Activated CD4-positive, alpha-beta T cell treated with anti-CD3 and anti-CD28 coated beads, Interleukin-2, Interleukin-6, amounts not matched to agents 100 ng/mL and 50 ng/mL, durations not matched to agents 16 hours and 8 hours (primary cell): Measurements from ENCODE around the gene QSOX1.
A peak's percentile ranks its signal among the peaks of the same experiment; 100 is the strongest.

Experiments
- DNase-seq: peaks from one replicate; pipeline ENCODE4 v3.0.0-alpha.2; 2020

QSOX1 gene

DNA sequence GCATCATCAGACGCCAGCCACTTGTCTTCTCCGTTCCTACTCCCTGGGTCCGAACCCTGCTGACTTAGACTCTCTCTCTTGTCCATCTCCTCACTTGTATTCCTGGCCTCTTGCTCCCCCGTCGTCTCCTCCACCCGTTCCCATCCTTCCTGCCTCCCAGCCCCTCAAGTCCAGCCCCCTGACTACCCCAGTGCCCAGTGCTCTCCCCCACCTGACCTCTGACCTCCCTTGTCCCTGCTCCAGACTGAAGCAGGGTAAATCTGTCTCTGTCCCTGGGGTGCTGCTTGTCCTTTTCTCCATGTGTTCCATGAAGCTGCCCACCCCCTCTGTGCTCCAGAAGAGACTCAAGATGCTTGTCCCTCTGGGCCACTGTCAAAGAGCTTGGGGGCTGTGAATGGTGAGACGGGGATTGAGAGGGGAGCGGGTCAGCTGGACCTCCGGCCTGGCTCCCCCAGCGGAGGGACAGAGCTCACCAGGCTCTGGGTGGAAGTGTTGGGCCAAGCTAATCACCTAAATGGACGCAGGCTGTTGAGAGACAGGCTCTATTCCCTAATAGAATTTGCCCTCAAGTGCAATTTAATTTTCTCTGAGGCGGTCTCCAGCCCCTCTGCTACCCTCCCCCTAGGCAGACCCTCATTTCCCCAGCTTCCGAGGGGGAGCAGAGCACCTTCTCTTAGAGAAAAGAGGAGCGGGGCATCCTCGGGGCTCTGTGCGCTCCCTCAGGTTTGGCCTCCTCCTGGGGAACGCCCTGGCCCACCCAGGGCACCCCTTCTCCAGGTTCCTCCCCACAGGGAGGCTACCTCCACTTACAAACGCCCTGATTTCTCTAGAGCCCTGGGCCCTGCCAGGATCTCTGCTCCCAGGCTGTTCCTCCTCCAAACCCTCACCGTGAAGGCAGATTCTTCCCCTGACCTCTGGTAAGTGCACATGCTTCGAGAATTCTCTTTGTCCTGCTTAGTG, 64.4 kb downstream of the QSOX1 start:
- DNase-seq: no peak

DNA sequence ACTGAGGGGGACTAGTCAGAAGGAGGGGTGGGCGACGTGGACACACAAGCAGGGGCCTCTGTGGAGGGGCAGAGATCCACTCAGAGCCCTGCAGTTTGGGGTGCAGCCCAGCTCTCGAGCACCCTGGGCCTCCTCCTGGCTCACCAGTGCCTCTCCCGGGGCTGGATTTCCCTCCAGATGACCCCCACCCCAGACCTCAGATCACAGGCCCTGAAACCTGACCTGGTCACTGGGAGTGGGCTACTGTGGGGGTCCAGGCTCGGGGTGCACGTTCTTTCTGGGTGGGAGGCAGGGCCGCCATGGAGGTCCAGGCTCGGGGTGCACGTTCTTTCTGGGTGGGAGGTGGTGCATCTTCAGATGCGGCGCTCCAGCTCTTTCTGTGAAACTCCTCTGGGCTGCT, 65.1 kb downstream of the QSOX1 start:
- DNase-seq: no peak

DNA sequence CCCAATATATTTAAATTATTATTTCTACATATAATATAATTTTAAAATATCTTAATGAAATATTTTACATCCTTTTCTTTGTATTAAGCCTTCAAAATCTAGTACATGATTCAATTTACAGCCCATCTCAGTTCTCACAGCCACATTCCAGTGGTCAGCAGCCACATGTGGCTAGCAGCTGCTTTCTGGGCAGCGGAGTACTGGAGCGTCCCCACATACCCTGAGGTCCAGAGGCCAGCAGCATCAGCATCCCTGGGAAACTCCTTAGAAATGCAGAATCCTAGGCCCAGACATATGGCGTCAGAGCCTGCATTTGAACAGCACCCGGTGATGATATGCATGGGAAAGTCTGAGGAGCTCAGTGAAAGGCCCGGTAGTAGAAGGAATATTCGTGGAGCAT, 66.8 kb downstream of the QSOX1 start:
- no peak for DNase-seq

DNA sequence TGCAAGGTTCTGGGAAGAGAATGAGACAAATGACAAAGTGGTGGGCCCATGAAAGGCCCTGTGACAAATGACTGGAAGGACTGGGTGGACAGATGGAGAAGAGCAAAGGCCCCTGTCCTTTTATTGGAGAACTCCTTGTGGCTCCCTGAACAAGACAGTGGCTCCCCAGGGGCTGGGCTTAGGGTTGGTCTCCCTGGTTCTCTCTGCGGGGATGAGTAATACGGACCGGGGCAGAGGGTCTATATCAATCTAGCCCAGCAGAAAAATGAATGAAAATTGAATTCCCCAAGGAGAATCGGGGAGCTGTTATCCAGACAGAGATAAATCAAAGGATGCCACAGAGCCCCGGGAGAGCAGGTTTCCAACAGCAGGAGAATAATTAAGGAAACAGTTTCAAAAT, 70.2 kb downstream of the QSOX1 start:
- DNase-seq: no peak

DNA sequence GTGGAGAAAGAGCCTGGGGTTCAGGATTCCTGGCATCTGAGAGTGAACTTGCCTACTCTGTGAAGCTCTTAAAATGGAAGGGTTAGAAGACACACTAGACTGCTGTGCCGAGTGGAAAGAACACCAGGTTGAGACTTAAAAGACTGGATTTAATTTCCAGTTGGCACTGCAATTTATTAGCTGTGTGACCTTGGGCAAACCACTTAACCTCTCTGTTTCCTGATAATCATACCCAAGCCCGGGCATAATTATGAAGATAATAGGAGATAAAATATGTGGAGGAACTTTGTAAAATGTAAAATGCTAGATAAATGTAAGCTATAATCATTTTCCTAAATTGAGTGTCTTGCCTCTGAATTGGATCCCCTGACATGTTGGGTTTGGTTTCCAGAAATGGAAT, 70.7 kb downstream of the QSOX1 start:
- DNase-seq: no peak

DNA sequence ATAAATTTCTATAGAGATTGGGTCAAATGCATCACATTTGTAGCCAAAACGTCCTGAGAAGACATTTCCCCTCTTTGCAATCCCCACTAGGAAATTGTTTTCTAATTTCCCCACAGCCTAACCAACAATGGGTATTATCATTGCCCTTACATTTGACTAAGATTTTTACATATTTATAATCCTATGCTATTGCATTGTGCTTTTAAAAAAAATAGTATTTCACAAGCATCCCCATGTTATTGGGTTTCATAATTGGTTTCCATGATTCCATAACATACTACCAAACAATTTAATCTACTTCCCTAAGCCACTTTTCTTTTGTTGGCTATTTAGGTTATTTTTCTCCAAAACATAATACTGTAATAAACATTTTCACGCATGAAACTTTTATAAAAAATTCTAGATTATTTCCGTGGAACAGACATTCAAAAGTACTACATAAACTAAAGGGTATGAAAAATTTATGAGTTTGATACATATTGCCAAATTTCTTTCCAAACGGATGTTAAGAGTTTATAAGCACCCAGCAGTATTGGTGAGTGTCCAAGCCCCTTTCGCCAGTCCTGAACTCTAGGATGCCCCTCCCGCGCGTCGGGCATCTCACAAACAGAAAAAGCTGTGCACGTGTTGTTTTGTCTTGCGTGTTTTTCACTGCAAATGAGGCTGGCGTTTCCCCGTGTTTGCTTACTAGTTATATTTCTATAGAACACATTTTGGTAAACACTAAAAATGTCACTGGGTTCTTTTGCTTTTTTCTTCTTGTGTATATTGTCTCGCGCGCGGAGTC, 73.4 kb downstream of the QSOX1 start:
- no peak for DNase-seq

DNA sequence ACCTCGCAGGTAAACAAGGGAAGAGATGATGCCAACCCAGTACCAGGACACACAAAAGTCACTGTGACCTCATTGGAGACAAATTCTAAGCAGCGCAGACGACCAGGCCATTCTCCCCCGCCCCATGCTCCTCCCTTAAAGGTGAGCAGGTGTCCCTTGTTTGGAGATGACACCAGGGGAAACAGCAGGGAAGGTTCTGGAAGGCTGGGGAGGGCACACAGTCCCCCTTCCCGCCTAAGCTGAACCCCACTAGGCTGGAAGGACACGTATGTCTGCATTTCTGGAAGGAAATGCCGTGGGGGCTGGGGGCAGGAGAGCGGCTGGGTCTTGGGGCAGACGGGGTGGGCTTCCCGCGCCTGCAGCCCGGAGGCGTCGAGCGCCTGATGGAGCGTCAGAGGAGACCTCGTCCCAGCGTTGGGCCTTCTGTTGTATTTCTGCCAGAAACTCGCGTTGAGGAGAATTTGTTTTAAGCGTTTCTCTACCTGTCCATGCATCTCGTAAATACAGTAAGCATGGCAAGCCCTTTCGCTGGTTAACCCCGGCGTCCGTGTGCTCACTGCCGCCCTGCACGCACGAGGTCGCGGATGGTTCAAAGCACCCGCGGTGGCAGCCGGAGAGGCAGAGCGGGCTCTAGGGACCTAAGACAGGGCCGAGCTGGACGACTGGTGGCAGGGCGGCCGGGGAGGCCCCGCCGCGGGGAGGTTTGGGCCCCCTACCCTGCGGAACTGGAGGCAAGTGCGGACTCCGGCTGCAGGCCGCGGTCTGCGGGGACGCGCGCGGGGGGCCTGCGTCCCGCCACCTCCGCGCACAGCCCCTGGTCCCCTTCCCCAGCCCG, 74.2 kb downstream of the QSOX1 start:
- DNase-seq: no peak

DNA sequence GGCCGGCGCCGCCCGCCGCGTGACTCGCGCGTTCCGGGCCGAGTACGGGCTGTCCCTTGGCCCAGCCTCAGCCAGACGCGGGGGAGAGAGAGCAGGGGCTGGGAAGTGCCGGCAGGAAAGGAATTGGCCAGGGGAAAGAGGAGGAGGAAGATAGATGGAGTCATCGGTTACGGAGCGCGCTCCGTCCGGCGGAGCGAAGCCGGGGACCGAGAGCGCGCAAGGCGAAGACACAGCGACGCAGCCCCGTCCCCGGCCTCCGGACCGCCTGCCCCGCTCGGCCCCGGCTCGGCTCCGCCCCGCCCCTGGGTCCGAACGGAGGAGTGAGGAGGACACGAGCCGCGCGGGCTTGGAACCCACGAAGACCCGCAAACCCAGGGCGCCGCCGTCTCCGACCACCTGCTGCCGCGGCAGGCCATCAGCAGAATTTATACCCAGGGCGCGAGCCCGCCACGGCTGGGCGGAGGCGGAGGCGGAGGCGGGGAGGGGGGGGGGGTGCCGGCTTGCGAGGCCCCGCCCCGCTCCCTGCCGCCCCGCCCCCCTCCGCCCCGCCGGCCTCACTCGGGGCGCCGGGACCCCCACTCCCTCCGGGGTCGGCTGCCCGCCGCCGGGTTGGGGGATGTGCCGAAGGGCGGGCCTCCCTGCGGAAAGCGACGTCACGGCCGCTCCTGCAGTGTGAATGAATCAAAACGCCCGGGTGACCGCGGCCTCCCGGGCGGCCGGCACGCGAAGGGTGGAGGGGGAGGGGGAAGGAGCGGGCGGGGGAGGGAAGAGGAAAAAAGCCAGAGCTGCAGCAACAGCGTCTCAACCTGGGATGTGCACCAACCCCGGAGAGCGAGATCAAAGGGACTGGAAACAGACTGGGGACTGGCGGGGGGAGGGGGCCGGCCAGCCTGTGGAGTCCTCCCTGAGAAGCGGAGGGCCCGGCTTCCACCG, 75.1 kb downstream of the QSOX1 start, which contains the start of gene LHX4:
TSS of gene LHX4 (plus strand) at position 782 of the 933 bp plus-strand sequence. CDS start 266 bp downstream, outside the sequence.
- peak; percentile 49 for DNase-seq

DNA sequence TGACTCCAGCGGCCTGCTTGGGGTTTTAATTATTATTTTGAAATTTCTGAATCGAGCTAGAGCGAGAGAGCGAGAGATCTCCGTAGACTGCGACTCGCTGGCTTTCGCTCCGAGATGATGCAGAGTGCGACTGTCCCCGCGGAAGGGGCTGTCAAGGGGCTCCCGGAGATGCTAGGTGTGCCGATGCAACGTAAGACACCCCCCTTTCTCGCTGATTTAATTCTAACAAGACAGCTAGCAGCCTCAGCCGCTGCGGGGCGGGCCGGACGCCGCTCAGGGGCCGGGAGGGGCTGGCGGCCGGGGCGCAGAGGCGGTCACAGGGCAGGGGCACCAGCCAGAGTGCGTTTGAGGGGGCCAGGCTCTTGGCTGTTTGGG, 75.7 kb downstream of the QSOX1 start:
- no peak for DNase-seq

DNA sequence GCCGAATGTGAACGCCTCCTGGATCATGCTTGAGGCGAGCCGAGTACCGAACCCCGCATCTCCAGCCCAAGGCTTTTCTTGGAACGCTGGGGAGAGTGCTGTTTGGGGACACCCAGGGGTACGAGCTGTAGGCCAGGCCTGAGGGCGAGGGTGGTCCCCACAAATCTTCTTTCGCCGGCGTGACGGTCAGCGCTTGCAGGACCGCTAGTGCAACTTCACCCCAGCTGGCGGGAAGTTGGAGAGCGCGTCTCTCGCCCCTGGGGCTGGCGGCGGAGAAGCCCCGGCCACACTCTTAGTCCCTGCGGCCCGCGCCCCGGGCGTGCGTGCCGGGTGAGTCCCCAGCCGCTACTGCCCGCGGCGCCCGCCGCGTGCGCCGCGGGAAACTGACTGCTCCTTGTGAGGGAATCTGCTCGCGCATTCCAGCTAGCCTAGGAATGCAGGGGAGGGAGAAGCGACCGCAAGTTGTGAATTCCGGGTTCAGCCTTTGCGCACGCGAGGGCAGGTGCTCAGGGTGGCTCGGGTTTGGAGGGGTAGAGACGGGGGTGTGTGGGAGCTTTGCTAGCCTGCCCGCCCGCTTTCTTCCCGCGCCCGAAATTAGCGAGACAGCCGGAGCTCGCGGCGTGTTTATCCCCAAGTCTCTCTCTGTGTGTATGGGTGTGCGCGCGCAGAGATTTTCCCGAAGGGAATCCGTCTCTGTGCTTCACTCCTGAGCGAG, 76.3 kb downstream of the QSOX1 start:
- DNase-seq: no peak

DNA sequence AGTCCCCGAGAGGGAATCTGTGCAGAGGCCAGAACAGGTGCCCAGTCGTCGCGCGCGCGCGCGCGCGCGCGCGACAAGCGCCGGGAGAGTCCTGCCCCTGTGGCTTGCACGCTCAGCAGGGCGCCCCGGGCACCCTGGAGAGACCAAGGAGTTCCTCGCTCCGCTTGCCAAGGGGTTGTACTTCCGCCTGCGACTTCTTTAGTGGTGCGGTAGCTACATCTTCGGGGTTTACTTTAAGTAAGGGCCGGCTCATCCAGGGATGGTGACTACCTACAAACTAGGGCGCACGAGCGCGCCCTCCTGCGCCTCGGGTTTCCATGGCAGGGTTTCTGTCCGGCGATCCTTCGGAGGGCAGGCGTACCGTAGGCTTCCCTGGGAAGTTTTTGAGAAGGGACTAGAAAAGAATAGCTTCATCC, 76.8 kb downstream of the QSOX1 start:
- DNase-seq: peak; percentile 33

DNA sequence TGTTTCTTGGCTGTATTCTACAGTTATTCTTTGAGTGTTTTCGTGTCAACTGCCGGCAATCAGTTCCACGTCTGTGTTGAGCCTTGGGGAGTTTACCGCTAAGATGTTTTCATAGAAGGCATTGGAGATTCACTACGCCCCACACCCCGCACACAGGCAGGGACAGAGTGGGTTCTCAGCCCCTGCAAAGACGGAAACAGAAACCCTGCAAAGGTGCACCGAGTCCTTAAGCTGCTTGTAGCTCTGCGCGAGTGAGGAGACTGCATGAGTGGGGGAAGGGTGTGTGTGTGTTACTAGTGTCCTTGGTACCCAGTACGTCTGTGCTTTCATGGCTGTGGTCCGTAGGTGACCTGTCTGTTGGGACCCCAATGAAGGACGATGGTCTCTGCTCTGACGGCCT, 77.3 kb downstream of the QSOX1 start:
- DNase-seq: no peak

DNA sequence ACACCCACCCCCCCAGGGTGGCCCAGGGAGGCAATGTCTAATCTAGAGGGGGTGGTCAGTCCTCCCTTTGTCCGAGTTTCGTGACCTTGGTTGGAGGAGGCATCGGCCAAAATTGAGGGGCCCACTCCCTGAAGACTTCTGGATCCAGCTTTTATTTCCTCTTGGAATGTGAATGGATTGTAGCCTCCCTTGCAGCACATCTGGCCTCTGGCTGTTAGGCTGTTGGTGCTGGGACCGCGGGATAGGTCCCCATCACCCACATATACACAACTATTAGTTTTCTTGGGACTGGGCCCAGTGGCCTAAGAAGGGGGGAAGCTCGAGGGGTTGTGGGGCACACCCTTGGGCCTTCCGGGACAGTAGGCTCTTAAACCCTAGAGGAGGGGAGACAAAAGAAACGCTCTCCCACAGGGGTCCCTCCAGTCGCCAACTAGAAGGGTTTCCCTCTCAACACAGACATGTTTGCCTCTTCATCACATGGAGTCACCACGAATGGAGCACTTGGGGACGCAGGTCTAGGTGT, 77.9 kb downstream of the QSOX1 start:
- DNase-seq: no peak

DNA sequence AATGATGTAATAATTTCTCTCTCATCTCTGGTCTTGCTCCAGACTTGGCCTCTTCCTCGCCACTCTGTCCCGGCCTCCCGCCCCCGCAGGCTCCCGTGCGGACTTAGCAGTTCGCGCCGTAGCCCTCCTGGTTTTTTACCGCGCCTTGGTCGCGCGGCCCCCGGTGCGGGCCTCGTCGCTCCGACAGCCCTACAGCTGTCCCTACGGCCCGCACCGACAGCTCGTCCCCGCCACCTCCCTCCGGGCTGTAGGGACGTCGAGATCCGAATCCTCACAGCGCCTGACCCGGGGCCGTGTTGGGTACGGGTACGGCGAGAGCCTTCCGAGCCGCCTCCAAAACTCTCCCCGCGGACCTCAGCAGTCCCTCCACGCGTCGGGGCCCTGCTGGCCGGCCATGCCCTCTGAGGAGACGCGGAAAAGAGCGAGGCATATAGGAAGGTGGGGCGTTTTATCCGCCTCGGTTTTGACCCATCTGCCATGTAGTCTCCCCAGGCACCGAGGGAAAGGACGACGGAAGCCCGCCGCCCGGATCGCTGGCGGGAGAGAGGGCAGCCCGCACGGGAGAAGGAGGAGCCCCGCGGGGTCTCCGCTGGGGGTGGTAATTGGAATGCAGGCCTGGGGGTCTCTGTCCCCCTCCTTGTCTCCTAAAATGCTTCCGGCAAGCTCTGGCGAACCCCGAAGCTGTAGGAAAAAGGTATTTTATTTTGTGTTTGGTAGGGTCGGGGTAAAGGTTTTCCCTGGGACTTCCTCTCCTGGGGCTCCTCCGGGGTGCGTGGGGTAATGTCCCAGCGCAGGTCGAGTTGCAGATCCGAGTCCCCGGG, 78.7 kb downstream of the QSOX1 start:
- no peak for DNase-seq

DNA sequence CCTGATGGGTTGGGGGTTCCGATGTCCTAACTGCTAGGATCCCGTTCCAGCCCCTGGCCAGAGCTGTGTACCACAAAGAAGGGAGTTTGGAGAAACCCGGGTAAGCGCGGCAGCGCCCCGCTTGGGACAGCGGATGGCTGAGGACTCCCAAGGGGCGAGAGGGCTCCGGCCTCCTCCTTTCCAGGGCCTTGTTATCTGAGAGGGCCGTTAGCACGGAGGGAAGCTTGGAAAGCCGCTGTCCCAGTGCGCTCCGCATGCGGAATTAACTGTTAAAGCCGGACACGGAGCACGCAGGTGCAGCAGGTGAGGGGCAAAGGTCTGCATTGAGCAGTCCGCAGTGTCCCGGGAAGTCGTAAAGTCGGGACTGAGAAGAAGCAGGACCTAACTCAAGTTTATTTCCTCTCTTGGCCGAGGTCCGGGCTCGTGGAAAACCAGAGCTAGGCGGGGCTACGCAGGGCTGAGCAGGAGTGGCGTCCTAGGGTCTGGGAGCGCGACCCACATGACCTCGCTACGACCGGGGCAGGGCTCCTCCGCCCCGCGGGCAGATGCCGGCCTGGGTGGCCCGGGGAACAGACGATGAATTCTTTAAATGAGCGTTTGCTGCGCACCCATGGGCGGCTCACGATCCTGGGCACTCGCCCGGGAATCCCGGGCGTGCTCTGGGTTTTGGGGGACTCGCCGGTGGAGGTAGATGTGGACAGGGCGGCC, 79.9 kb downstream of the QSOX1 start:
- no peak for DNase-seq

DNA sequence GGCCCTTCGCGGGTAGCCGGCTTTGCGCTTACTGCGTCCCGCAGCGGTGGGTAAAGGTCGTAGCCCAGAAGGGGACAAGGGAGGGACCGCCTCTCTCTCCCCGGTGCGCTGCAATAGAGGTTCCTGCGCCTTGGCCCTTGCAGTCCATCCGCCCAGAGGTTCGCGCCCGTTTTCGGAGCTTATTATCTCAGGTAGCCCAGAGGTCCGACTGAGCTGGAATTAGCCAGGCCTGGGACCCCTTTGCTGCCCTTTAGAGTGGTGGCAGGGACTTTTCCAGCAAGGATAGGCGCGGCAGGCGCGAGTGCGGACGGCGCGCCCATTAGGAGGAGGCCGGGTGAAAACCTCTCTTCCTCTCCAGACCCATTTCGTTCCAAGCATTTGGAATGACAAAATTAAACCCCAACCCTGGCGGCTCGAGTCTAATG, 80.4 kb downstream of the QSOX1 start:
- DNase-seq: no peak

DNA sequence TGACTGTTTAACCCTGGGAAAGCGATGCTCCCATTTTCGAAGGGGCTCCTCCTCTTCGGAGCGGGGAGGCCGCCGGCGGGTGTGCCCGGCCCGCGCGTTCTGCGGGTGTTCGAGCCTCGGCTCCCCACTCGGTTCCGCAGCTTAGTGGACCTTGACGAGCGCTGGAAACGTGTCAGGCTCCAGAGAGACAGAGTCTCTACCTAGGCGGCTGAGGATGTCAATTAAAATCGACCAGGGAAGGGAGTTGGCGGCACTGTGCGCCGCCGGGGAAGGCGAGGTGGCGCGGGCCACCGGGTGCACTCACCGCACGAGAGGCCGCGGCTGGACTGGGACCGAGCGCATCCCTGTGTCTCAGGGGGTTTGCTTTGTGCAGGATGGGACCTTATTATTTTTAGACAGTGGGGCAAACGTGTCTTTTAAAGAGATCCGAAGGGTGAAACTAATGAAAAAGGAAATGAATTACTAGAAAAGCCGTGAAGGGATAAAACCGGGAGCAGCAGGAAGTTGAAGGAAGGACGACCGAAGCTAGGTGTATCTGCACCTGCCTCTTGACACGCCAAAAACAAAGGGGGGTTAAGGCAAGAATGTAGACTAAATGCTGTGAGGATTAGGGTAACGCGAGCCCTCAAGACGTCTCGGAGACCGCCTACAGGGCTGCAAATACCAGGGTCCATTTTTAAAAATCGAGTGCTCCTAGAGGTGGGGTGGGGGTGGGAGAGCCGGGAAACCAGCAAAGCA, 81.0 kb downstream of the QSOX1 start:
- DNase-seq: no peak

DNA sequence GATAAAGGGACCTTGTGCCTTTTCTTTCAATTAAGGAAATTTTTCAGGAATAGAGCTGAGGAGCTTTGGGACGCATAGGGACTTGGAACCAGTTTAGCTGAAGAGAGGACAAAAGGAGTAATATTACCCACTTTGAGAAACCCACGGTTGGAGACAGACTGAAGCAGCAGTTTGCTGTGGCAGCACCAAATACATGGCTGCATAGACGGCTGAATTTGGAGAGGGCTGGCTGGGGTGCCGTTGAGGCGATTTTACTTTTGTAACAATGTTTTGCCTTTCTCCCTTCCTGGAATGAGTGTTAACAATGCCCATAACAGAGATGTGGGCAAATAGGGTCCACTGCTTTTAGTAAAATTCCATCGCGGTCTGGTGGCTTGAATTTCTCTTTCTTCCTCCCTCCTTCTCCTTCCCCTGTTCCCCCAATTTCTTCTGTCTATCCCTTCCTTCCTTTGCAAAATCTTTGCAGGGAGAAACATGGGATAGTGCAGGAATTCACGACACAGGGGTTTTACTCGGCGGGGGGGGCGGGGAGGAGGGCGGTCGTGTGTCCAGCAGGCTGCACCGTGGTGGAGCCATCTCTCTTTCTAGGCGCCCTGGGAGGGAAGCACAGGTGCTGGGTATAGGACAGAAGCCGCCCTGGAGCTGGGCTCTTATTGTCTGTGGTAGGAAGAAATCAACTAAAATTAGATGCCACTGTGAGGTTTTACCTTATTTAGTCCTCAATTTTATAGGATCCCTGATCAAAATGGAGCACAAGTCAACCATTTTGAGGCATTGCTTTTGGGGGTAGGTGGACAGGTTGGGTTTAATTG, 82.2 kb downstream of the QSOX1 start:
- DNase-seq: no peak
